Measurements from ENCODE around the gene PFKFB3. TPM values are rescaled to one million over a fixed set of nuclear protein-coding genes. Genes with fewer than 3 reads are reported as not detected.

The PFKFB3 gene
- total and polyA plus RNA-seq, 2 of the 13 experiments (the other 11 are each of a cell fraction or from before 2014, with no cell fraction given), result 1.2 to 13.3 TPM

GRCh38 chr10:6279540-6280267 lies 77.0 kb downstream of the PFKFB3 start (continued):
- TF ChIP-seq ZXDC (CRISPR knock-in tag; IDR thresholded peaks at IDR 0.05) (no peak), FOSL1 (CRISPR knock-in tag; IDR thresholded peaks at IDR 0.05; ENCODE audit: borderline replicate concordance) (no peak; the same call in 1 of the 2 replicates), SOX5 (CRISPR knock-in tag; IDR thresholded peaks at IDR 0.05; ENCODE audit: borderline replicate concordance) (peak; percentile 77; the same call in 1 of the 2 replicates), ZBTB7B (CRISPR knock-in tag; IDR thresholded peaks at IDR 0.05) (no peak), SP2 (CRISPR knock-in tag; IDR thresholded peaks at IDR 0.05) (no peak), LCORL (IDR thresholded peaks at IDR 0.05) (peak; percentile 54; the same call in 1 of the 2 replicates), LCORL (CRISPR knock-in tag; IDR thresholded peaks at IDR 0.05) (peak; percentile 95), ZBTB34 (CRISPR knock-in tag; IDR thresholded peaks at IDR 0.05) (peak; percentile 78; the same call in 1 of the 2 replicates), DMTF1 (CRISPR knock-in tag; IDR thresholded peaks at IDR 0.05) (no peak), ZNF724P (CRISPR knock-in tag; IDR thresholded peaks at IDR 0.05; ENCODE audit: borderline replicate concordance) (no peak), NR1H2 (CRISPR knock-in tag; IDR thresholded peaks at IDR 0.05; ENCODE audit: borderline replicate concordance, low read depth) (no peak), JUND (CRISPR knock-in tag; IDR thresholded peaks at IDR 0.05) (peak; percentile 54; the same call in 1 of the 2 replicates), ZNF382 (CRISPR knock-in tag; IDR thresholded peaks at IDR 0.05; ENCODE audit: borderline replicate concordance) (no peak), TFDP2 (CRISPR knock-in tag; IDR thresholded peaks at IDR 0.05) (peak; percentile 82), ZZZ3 (CRISPR knock-in tag; IDR thresholded peaks at IDR 0.05; ENCODE audit: borderline replicate concordance) (no peak), ZBTB7A (CRISPR knock-in tag; IDR thresholded peaks at IDR 0.05) (no peak), ZNF451 (CRISPR knock-in tag; IDR thresholded peaks at IDR 0.05) (no peak), HNF4A (CRISPR knock-in tag; IDR thresholded peaks at IDR 0.05) (no peak), CEBPG (CRISPR knock-in tag; IDR thresholded peaks at IDR 0.05) (peak; percentile 36), E2F2 (CRISPR knock-in tag; IDR thresholded peaks at IDR 0.05; ENCODE audit: borderline replicate concordance) (no peak)
